Neuron (in vitro differentiated cells): ENCODE measurements around the gene HDLBP.
"Not testable (repeated sequence)": the region's sequence is repeated elsewhere in the genome, so short reads cannot be mapped to it uniquely, and the experiment has no call there.

Experiments
- H2AFZ ChIP-seq: one replicate; pipeline ENCODE4 v1.6.1; 2013; ENCODE audit warnings: low read depth, mild to moderate bottlenecking, inconsistent platforms, low read length, moderate library complexity
- H3K27me3 ChIP-seq: one replicate; pipeline ENCODE4 v1.6.1; 2013; ENCODE audit warnings: low read length; ENCODE audit not compliant: insufficient read depth
- H3K36me3 ChIP-seq: one replicate; pipeline ENCODE4 v1.6.1; 2013; ENCODE audit warnings: low read length; ENCODE audit not compliant: insufficient read depth
- H3K4me1 ChIP-seq: one replicate; pipeline ENCODE4 v1.6.1; 2013; ENCODE audit warnings: low read length; ENCODE audit not compliant: insufficient read depth
- H3K4me3 ChIP-seq: 2 replicates; pipeline ENCODE4 v1.5.1; 2013; ENCODE audit warnings: mild to moderate bottlenecking, low read length, moderate library complexity
- H3K9me3 ChIP-seq: one replicate; pipeline ENCODE4 v1.6.1; 2013; ENCODE audit warnings: low read length

Gene HDLBP

GRCh38 chr2:241309684-241310117, 5.8 kb downstream of the HDLBP start:
- Histone ChIP-seq H3K36me3 (peaks cover 5% of the 10 kb centered on the region), H3K4me3 (no peak overlapping the region), H2AFZ (no peak overlapping the region), H3K4me1 (peaks cover 13% of the 10 kb centered on the region), H3K9me3 (no peaks in the 10 kb centered on the region), H3K27me3 (no peaks in the 10 kb centered on the region)

DNA sequence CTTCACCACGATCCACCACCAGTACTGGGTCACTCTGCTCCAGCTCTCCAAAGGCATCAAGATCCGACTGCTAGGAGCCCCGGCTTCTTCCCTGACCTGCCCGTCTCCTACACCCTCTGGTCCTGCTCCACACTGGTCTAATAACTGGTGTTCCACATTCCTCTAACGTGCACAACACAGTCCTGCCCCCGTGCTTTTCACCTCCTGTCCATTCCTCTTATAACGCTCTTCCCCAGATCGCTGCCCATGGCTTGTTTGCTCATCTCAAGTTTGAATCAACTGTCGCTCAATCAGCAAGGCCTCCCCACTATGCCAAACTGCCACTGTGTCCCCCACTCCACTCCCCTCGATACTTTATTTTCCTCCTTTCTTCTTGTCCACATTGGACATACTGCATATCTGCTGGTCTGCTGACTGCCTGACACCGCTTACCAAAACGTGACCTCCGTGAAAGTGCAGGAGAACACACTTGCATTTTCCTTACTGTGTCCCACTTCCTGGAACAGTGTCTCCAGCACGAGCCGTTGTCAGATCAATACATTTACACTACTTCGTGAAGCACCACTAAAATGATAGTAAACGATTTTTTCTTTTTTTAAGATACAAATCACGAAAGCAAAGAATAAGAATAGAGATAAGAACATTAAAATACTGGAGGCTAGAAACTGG, 6.5 kb downstream of the HDLBP start:
- no peak overlapping the region for H2AFZ ChIP-seq
- H3K9me3 ChIP-seq: no peaks in the 10 kb centered on the region
- H3K4me1 ChIP-seq: peaks cover 6% of the 10 kb centered on the region
- peaks cover 5% of the 10 kb centered on the region for H3K36me3 ChIP-seq
- no peaks in the 10 kb centered on the region for H3K27me3 ChIP-seq
- no peak overlapping the region for H3K4me3 ChIP-seq

- Histone ChIP-seq H2AFZ (no peak overlapping the region), H3K4me3 (no peak overlapping the region), H3K36me3 (peaks cover 5% of the 10 kb centered on the region), H3K4me1 (no peaks in the 10 kb centered on the region), H3K9me3 (no peaks in the 10 kb centered on the region), H3K27me3 (no peaks in the 10 kb centered on the region)
Measured at GRCh38 chr2:241308267-241308666, 7.2 kb downstream of the HDLBP start.

DNA sequence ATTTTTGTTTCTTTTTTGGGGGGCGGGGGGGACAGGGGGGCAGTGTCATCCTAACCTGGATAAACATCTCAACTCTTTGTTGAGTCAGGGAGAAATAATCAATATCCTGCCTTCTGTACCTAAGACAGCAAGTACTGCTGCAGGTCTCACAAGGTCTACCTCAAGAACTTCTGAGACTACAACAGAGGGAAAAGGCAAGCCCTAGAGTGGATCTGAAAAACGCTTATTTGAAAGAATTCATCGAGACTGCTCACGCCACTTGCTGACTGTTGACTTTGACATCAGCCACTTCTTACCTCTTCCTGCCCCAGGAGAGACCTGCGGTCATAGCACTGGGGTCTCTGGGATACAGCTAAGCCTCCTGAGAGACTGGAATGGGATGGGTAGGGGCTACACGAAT, 8.4 kb downstream of the HDLBP start:
- Histone ChIP-seq H3K4me1 (no peaks in the 10 kb centered on the region), H3K4me3 (no peak overlapping the region), H2AFZ (no peak overlapping the region), H3K27me3 (no peaks in the 10 kb centered on the region), H3K9me3 (no peaks in the 10 kb centered on the region), H3K36me3 (peaks cover 5% of the 10 kb centered on the region)

GRCh38 chr2:241304039-241304670, 11.3 kb downstream of the HDLBP start:
- no peak overlapping the region for H2AFZ ChIP-seq
- peaks cover 5% of the 10 kb centered on the region for H3K36me3 ChIP-seq
- H3K4me1 ChIP-seq: no peaks in the 10 kb centered on the region
- no peak overlapping the region for H3K4me3 ChIP-seq
- no peaks in the 10 kb centered on the region for H3K27me3 ChIP-seq
- H3K9me3 ChIP-seq: no peaks in the 10 kb centered on the region

GRCh38 chr2:241302759-241303651, 12.5 kb downstream of the HDLBP start:
- H2AFZ ChIP-seq: no peak overlapping the region
- no peaks in the 10 kb centered on the region for H3K4me1 ChIP-seq
- H3K27me3 ChIP-seq: no peaks in the 10 kb centered on the region
- H3K36me3 ChIP-seq: no peaks in the 10 kb centered on the region
- no peaks in the 10 kb centered on the region for H3K9me3 ChIP-seq
- H3K4me3 ChIP-seq: no peak overlapping the region

GRCh38 chr2:241302083-241302482, 13.4 kb downstream of the HDLBP start:
- no peaks in the 10 kb centered on the region for H3K4me1 ChIP-seq
- H3K27me3 ChIP-seq: no peaks in the 10 kb centered on the region
- peaks cover 2% of the 10 kb centered on the region for H3K9me3 ChIP-seq
- no peak overlapping the region for H3K4me3 ChIP-seq
- no peak overlapping the region for H2AFZ ChIP-seq
- peaks cover 5% of the 10 kb centered on the region for H3K36me3 ChIP-seq

DNA sequence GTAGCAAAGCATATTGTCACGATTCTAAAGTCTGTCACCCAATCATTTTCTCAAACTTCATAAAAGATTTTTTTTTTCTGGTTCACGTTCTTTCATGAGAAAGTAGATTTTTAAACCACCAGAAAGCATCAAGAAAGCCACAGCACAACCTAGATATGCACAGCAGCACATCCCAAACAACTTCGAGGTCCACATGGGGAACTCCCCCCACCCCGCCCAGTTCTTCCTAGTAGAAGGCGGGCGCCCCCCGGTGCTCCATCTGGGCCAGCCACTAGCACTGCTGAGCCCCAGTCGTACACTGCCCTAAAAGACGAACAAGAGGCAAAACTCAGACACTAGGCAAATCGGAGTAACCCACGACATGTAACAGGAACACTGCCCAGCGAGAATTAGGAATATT, 15.5 kb downstream of the HDLBP start:
- H3K4me3 ChIP-seq: no peak overlapping the region
- peaks cover 5% of the 10 kb centered on the region for H3K36me3 ChIP-seq
- H3K9me3 ChIP-seq: peaks cover 4% of the 10 kb centered on the region
- no peaks in the 10 kb centered on the region for H3K4me1 ChIP-seq
- no peaks in the 10 kb centered on the region for H3K27me3 ChIP-seq
- H2AFZ ChIP-seq: no peak overlapping the region

- Histone ChIP-seq H3K36me3 (peaks cover 5% of the 10 kb centered on the region), H3K4me1 (no peaks in the 10 kb centered on the region), H3K27me3 (no peaks in the 10 kb centered on the region), H3K9me3 (peaks cover 4% of the 10 kb centered on the region), H2AFZ (no peak overlapping the region), H3K4me3 (no peak overlapping the region)
Measured at GRCh38 chr2:241298673-241299072, 16.8 kb downstream of the HDLBP start.

DNA sequence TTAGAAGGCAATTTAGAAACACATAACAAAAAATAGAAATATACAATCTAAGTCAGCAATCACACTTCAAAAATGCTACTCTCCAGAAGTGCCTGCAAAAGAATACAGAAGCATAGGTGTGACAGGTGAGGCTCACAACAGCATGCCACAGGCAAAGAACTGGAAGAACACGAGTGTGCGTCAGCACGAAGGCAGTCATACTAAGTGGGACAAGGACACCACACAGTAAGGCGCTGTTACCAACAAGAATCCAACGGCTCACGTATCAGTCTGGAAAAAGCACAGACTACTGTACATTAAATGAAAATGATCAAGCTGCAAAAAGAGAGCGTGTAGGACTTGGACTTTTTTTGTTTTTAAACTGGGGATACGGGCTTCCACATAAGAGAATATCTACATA, 18.7 kb downstream of the HDLBP start:
- Histone ChIP-seq H3K27me3 (no peaks in the 10 kb centered on the region), H2AFZ (no peak overlapping the region), H3K4me1 (no peaks in the 10 kb centered on the region), H3K36me3 (peaks cover 5% of the 10 kb centered on the region), H3K9me3 (peaks cover 4% of the 10 kb centered on the region), H3K4me3 (no peak overlapping the region)

GRCh38 chr2:241295326-241296095, 20.0 kb downstream of the HDLBP start:
- Histone ChIP-seq H2AFZ (no peak overlapping the region), H3K4me3 (no peak overlapping the region), H3K36me3 (peaks cover 5% of the 10 kb centered on the region), H3K4me1 (no peaks in the 10 kb centered on the region), H3K9me3 (peaks cover 4% of the 10 kb centered on the region), H3K27me3 (no peaks in the 10 kb centered on the region)

DNA sequence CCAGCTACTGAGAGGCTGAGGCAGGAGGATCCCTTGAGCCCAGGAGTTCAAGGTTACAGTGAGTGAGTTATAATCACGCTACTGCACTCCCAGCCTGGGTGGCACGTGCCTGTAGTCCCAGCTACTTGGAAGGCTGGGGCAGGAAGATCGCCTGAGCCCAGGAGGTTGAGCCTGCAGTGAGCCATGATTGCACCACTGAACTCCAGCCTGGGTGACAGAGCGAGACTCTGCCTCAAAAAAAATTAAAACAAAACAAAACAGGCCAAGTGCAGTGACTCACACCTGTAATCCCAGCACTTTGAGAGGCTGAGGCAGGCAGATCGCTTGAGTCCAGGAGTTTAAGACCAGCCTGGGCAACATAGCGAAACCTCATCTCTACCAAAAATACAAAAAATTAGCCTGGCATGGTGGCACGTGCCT, 22.1 kb downstream of the HDLBP start:
- H3K4me3 ChIP-seq, H3K9me3 ChIP-seq, H3K27me3 ChIP-seq, H3K36me3 ChIP-seq, H2AFZ ChIP-seq, H3K4me1 ChIP-seq: not testable (repeated sequence)
